ENCODE measurements around the gene FDPS.
"Not testable (repeated sequence)": the region's sequence is repeated elsewhere in the genome, so short reads cannot be mapped to it uniquely, and the experiment has no call there.

FDPS gene

GRCh38 chr1:155320661-155321617 is 12.3 kb downstream of the FDPS start, which contains the start of gene RUSC1:
Gene RUSC1, plus strand, starts transcription at chr1:155320894. Its CDS starts 880 bp downstream, at chr1:155321774.
- peak; percentile 51 for DNase-seq

- DNase-seq: no peak
Measured at GRCh38 chr1:155321639-155322503, 13.2 kb downstream of the FDPS start.

GRCh38 chr1:155322571-155322952 is 13.9 kb downstream of the FDPS start:
- DNase-seq: no peak

GRCh38 chr1:155322953-155323728 is 14.5 kb downstream of the FDPS start:
- peak; percentile 80 for DNase-seq

- peak; percentile 50 for DNase-seq
Measured at GRCh38 chr1:155323729-155324036, 15.0 kb downstream of the FDPS start.

GRCh38 chr1:155324037-155324716 is 15.5 kb downstream of the FDPS start:
- DNase-seq: peak; percentile 92

- DNase-seq: no peak
Measured at GRCh38 chr1:155324717-155325602, 16.3 kb downstream of the FDPS start.

GRCh38 chr1:155325603-155325893 is 16.9 kb downstream of the FDPS start:
- no peak for DNase-seq

GRCh38 chr1:155326020-155326526 is 17.4 kb downstream of the FDPS start:
- no peak for DNase-seq

- no peak for DNase-seq
Measured at GRCh38 chr1:155326631-155327037, 18.0 kb downstream of the FDPS start.

- no peak for DNase-seq
Measured at GRCh38 chr1:155327981-155328380, 19.3 kb downstream of the FDPS start.

GRCh38 chr1:155328856-155329255 is 20.2 kb downstream of the FDPS start:
- not testable (repeated sequence) for DNase-seq

- peak; percentile 86 for DNase-seq
Measured at GRCh38 chr1:155329980-155330598, 21.4 kb downstream of the FDPS start.

GRCh38 chr1:155334962-155335361 is 26.3 kb downstream of the FDPS start:
- DNase-seq: no peak

- DNase-seq: no peak
Measured at GRCh38 chr1:155339515-155340097, 30.9 kb downstream of the FDPS start.

GRCh38 chr1:155342842-155343241 is 34.2 kb downstream of the FDPS start:
- no peak for DNase-seq

GRCh38 chr1:155352631-155353030 is 44.0 kb downstream of the FDPS start:
- no peak for DNase-seq

GRCh38 chr1:155360051-155360450 is 51.4 kb downstream of the FDPS start:
- DNase-seq: no peak
